Epithelial cell of proximal tubule (primary cell): ENCODE data around the gene CTU1. TPM values are rescaled to one million over a fixed set of nuclear protein-coding genes. Genes with fewer than 3 reads are reported as not detected.

Source experiments
- DNase-seq: peaks from one replicate; pipeline ENCODE4 v3.0.0-alpha.2; 2011; ENCODE audit warnings: low read depth
- H3K4me3 ChIP-seq: 2 replicates; pipeline ENCODE4 v1.5.1; 2011; ENCODE audit warnings: low read depth, mild to moderate bottlenecking, low read length
- CTCF ChIP-seq: conservative IDR thresholded peaks from 2 replicates; pipeline ENCODE4 v1.5.1; 2012; ENCODE audit warnings: low read depth, mild to moderate bottlenecking, low read length
- total RNA-seq: library from RNA; depleted of rRNA; stranded (reverse); fragments of >200 nt; gene quantifications from 2 replicates; pipeline ENCODE4 v1.2.3, GENCODE V29; 2015

The CTU1 gene
- total RNA-seq, 1 donor from 2014 or later: 12.5 TPM

- DNase-seq: no peak
- H3K4me3 ChIP-seq: no peak overlapping the region
- TF ChIP-seq CTCF: no peak
Measured at GRCh38 chr19:51084505-51084904, 23.7 kb downstream of the CTU1 start.

DNA sequence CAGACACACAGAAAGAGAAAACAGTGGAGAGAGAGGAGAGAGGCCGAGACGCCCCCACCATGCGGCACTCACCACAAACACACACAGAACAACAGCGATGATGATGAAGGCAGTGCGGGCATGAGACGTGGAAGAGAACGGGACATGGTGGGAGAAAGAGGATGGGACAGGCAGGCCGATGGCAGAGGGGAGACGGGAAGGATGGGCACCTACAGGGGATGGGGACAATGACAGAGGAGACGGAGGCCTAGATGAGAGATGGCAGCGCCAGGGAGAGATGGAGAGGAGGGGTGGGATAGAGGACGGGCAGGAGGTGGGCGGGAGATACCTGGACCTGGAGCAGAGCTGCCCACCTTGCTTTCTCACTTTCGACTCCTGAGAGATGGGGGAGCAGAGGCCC is 24.4 kb downstream of the CTU1 start:
- no peak for TF ChIP-seq CTCF
- H3K4me3 ChIP-seq: no peak overlapping the region
- no peak for DNase-seq

DNA sequence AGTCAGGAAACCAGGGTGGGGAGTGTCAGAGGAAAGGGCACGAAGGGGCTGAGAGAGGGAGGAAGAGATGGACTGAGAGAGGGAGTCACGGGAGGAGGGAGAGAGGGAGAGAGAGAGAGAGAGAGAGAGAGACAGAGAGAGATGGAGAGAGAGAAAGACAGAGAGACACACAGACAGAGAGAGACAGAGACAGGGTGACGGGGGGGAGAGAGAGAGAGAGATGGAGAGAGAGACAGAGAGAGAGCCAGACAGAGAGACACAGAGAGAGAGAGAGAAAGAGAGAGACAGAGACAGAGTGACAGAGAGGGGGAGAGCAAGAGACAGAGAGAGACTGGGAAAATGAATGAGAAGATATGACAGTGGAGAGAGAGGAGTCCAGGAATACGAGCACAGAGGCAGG is 25.0 kb downstream of the CTU1 start:
- no peak for TF ChIP-seq CTCF
- H3K4me3 ChIP-seq: no peak overlapping the region
- no peak for DNase-seq

DNA sequence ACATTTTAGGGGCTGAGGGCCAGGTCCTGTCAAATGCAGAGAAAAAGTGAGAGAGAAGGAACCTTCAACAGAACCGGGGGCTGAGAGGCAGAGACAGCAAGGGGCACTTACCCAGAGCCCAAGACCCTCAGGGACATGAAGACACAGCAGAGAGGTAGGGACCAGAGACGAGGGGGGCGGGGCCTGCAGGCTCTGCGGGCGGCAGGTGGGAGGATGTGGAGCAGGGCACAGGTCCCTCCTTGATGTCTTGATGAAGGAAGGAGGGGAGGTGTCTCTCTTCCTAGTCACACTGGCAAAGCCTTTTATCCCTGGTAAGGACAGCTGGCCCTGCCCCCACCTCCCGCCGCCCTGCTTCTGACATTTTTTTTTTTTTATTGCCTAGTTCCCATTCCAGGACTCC is 25.6 kb downstream of the CTU1 start, which contains the start of gene KLK14:
Gene KLK14, minus strand, starts transcription at position 277 of the 400 bp plus-strand sequence. Its CDS starts 273 bp downstream, at position 4.
- H3K4me3 ChIP-seq: no peak within 1 kb of the TSS
- no peak for TF ChIP-seq CTCF
- no peak for DNase-seq

- no peak for TF ChIP-seq CTCF
- no peak for DNase-seq
- H3K4me3 ChIP-seq: no peak overlapping the region
Measured at GRCh38 chr19:51081476-51081875, 26.7 kb downstream of the CTU1 start.

- no peak overlapping the region for H3K4me3 ChIP-seq
- TF ChIP-seq CTCF: no peak
- DNase-seq: no peak
Measured at GRCh38 chr19:51079481-51080110, 28.6 kb downstream of the CTU1 start.

- no peak for DNase-seq
- no peak overlapping the region for H3K4me3 ChIP-seq
- TF ChIP-seq CTCF: no peak
Measured at GRCh38 chr19:51078731-51079130, 29.5 kb downstream of the CTU1 start.
